Stomach (tissue), 9 donors: ENCODE results near the gene ONECUT2. TPM values are rescaled to one million over a fixed set of nuclear protein-coding genes. Genes with fewer than 3 reads are reported as not detected.
A peak's percentile ranks its signal among the peaks of the same experiment; 100 is the strongest.

Experiments
- DNase-seq, 2 donors: peaks; one replicate each; pipeline versions ENCODE4 v3.0.0 to v3.0.0-alpha.2; 2013 to 2019
- H3K27ac ChIP-seq, 5 donors: fragments of 200-600 bp in 4 of 5; sonication (generic) in 4 of 5; one replicate each; pipeline ENCODE4 v1.5.1; 2013 to 2019; ENCODE audit warnings: mild to moderate bottlenecking in 1 of 5, moderate library complexity in 1 of 5
- H3K27me3 ChIP-seq, 3 donors: fragments of 200-600 bp; sonication (generic); one replicate each; pipeline ENCODE4 v1.5.1; 2017 to 2019; ENCODE audit warnings: mixed run types in 1 of 3
- H3K36me3 ChIP-seq, 4 donors: fragments of 200-600 bp; sonication (generic); 1 replicate in 3 of 4; 2 replicates in 1 of 4; pipeline ENCODE4 v1.5.1; 2016 to 2019
- H3K4me1 ChIP-seq, 4 donors: fragments of 200-600 bp; sonication (generic); one replicate each; pipeline ENCODE4 v1.5.1; 2016 to 2019
- H3K4me3 ChIP-seq, 4 donors: fragments of 200-600 bp; sonication (generic) in 3 of 4; one replicate each; pipeline ENCODE4 v1.5.1; 2016 to 2019; ENCODE audit warnings: mild to moderate bottlenecking in 1 of 4
- H3K9me3 ChIP-seq, 4 donors: fragments of 200-600 bp; sonication (generic); one replicate each; pipeline ENCODE4 v1.5.1; 2016 to 2019
- CTCF ChIP-seq, 7 experiments: fragments of 450-650 bp in 4 of 7; fragments of 200-600 bp in 3 of 7; sonication (generic) in 3 of 7; IDR thresholded peaks; one replicate each; pipeline ENCODE4 v1.5.1; 2016 to 2019; ENCODE audit warnings: antibody characterized with exemption in 7 of 7, control low read depth in 2 of 7, mild to moderate bottlenecking in 1 of 7
- EP300 ChIP-seq: sonication (generic); formaldehyde crosslinking; IDR thresholded peaks from one replicate; pipeline ENCODE4 v1.6.1; 2017; ENCODE audit warnings: antibody characterized with exemption
- POLR2A ChIP-seq, 4 donors: fragments of 450-650 bp; IDR thresholded peaks; one replicate each; pipeline ENCODE4 v1.6.1; 2016; ENCODE audit warnings: antibody characterized with exemption in 4 of 4, control low read depth in 2 of 4, mild to moderate bottlenecking in 1 of 4, moderate library complexity in 1 of 4
- POLR2AphosphoS5 ChIP-seq, 3 donors: sonication (generic); formaldehyde crosslinking; IDR thresholded peaks; one replicate each; pipeline ENCODE4 v1.6.1; 2016; ENCODE audit warnings: antibody characterized with exemption in 3 of 3
- WGBS, 5 donors: extraction: QIAGEN DNeasy Blood & Tissue Kit in 3 of 5; methylation state at CpG; one replicate each; pipeline versions ENCODE4 v1.1.5 to v1.1.7; 2013 to 2018; 5-methylcytosine and 5-hydroxymethylcytosine counted together
- intact Hi-C: fragments of 100-400 bp; cut with DNase I; formaldehyde crosslinking; loops from one replicate; pipeline ENCODE4 v1.15.1; 2023; ENCODE audit warnings: low total_unique reads
- polyA plus RNA-seq, 3 donors: library from polyadenylated mRNA; stranded (reverse); fragments of 200-250 nt; gene quantifications; one replicate each; pipeline ENCODE4 v1.2.3, GENCODE V29; 2013
- total RNA-seq, 5 donors: library from RNA; depleted of rRNA; stranded (reverse); fragments of >200 nt; gene quantifications; one replicate each; pipeline versions ENCODE4 v1.1.0 to v1.2.3, GENCODE V29; 2014 to 2016
- donor health status: healthy with polysubstance abuse.
- donor health status: Bipolar disorder and iron deficiency.
- donor health status: healthy.

ONECUT2 gene
- total and polyA plus RNA-seq, 8 donors = under 0.01 to 0.37 (median 0.07) TPM; not detected in 4

DNA sequence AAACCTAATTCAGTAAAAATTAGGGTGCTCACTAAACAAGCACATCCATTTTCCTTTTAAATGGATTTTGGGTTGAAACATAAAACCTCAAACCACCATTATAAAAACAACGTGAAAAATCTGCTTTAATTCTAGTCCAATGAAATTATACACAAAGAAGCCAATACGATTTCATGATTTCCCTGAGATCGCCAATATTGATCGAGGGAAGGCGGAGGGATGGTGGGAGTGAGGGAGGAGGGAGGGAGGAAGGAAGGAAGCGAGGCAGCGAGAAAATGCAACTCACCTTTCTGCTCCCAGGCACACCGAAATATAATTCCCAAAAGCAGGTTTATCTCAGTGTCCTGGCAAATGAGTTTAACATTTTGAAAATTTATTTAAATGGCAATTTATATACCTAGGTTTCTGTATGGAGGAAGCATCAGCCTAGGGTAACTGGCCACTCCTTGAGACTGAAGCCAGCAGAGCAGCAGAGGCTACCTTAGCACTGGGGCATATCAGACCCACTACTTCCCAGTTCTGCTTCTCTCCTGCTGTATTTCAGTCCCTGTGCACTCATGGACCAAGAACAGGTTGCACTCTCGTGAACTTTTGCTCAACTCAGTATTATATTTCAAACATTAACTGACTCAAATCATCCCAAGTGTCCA is 2.3 kb upstream of the ONECUT2 start:
- Histone ChIP-seq H3K9me3 (peaks cover 0 to 22% (median 12%) of the 10 kb centered on the region in 4 donors), H3K36me3 (no peaks in the 10 kb centered on the region), H3K27me3 (peaks cover 52 to 99% (median 96%) of the 10 kb centered on the region in 3 donors), H3K4me1 (peaks cover 32 to 71% (median 50%) of the 10 kb centered on the region in 4 donors), H3K27ac (no peak overlapping the region), H3K4me3 (no peak overlapping the region)
- 3 to 8% (median 7%) methylated on average over 9 of the region's 9 CpGs for WGBS, 5 donors
- no peak for TF ChIP-seq EP300
- TF ChIP-seq CTCF (IDR thresholded peaks at IDR 0.05) = no peak
- TF ChIP-seq POLR2A (IDR thresholded peaks at IDR 0.05) = no peak
- no peak for TF ChIP-seq POLR2AphosphoS5 (IDR thresholded peaks at IDR 0.05)
- intact Hi-C loops = no loop called here
- DNase-seq = no peak

DNA sequence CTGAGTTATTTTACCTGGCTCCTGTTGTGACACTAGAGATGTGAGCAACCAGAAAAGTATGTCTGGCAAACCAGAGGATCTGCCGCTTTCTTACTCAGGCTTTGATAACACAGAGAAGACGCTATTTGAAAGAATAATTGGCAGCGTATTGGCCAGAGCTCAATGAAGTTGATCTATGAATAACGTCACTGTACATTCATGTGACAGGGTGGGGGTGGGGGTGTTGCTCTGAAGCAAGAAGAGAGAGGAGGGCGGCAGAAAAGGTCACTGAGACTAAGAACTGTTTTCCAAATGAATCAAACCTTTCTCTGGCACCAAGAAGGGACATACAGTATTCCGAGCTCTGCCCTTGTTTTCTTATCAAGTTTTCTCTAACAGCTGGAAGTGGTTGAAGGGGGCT is 1.7 kb upstream of the ONECUT2 start:
- Histone ChIP-seq H3K27me3 (peaks cover 53 to 99% (median 96%) of the 10 kb centered on the region in 3 donors), H3K4me1 (peaks cover 38 to 71% (median 52%) of the 10 kb centered on the region in 4 donors), H3K9me3 (peaks cover 0 to 22% (median 6%) of the 10 kb centered on the region in 4 donors), H3K27ac (no peak overlapping the region), H3K36me3 (no peaks in the 10 kb centered on the region), H3K4me3 (no peak overlapping the region)
- DNase-seq = peak in 1 of 2 donors; percentile 12
- no peak for TF ChIP-seq EP300
- TF ChIP-seq POLR2A (IDR thresholded peaks at IDR 0.05) = no peak
- no peak for TF ChIP-seq CTCF (IDR thresholded peaks at IDR 0.05)
- no peak for TF ChIP-seq POLR2AphosphoS5 (IDR thresholded peaks at IDR 0.05)
- WGBS, 5 donors = 5 to 10% (median 7%) methylated on average over 6 of the region's 6 CpGs
- intact Hi-C loops = no loop called here

DNA sequence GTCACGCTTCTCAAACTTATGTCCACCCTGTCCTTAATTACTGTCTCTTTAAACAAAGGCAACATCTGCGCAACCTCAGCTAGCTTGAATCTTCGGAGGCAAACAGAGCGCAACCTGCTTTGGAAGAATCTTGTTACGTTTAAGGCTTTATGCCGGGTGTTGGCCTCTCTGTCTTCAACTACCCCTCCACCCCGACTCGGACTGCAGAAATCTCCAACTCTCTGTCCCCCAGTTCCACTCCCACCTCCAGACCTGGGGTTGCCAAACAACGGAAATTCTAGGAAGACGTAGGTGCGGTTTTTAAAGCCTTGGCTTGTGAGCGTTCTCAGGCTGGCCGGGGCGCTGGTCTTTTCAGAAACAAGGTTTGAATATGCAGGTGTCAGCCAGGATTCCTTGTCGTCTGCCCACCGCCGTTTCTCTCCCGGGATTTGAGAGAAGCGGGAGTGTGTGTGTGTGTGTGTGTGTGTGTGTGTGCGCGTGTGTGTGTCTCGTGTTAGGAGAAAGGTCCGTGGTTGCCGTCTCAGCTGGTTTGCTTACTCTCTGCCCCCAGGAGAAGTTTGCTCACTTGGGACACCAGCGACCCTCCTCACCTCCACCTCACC is 1.1 kb upstream of the ONECUT2 start:
- Histone ChIP-seq H3K27ac (no peak overlapping the region), H3K4me3 (peak overlapping the region in 3 of 4 donors; percentile 47 to 65 (median 63)), H3K36me3 (no peaks in the 10 kb centered on the region), H3K4me1 (peaks cover 43 to 71% (median 55%) of the 10 kb centered on the region in 4 donors), H3K9me3 (peaks cover 0 to 18% (median under 1%) of the 10 kb centered on the region in 4 donors), H3K27me3 (peaks cover 53 to 99% (median 96%) of the 10 kb centered on the region in 3 donors)
- intact Hi-C loops = no loop called here
- TF ChIP-seq POLR2AphosphoS5 (IDR thresholded peaks at IDR 0.05) (no peak), EP300 (no peak), CTCF (IDR thresholded peaks at IDR 0.05) (no peak)
- WGBS, 5 donors = 1 to 5% (median 4%) methylated on average over 24 to 25 of the region's 25 CpGs
- DNase-seq = peak in 1 of 2 donors; percentile 12

DNA sequence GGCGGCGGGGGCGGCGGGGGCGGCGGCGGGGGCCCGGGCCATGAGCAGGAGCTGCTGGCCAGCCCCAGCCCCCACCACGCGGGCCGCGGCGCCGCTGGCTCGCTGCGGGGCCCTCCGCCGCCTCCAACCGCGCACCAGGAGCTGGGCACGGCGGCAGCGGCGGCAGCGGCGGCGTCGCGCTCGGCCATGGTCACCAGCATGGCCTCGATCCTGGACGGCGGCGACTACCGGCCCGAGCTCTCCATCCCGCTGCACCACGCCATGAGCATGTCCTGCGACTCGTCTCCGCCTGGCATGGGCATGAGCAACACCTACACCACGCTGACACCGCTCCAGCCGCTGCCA is 644 bp downstream of the ONECUT2 start:
- WGBS, 5 donors = 4 to 6% (median 5%) methylated on average over 8 to 44 of the region's 44 CpGs; no CpG with 5 or more reads in 1 of the 5 donors
- Histone ChIP-seq H3K4me3 (peak overlapping the region; percentile 41 to 63 (median 48)), H3K36me3 (no peaks in the 10 kb centered on the region), H3K27ac (no peak overlapping the region), H3K9me3 (peaks cover 0 to 27% (median 0%) of the 10 kb centered on the region in 4 donors), H3K27me3 (peaks cover 58 to 99% (median 96%) of the 10 kb centered on the region in 3 donors), H3K4me1 (peaks cover 49 to 75% (median 64%) of the 10 kb centered on the region in 4 donors)
- peak in 1 of 2 donors; percentile 24 for DNase-seq
- intact Hi-C loops = no loop called here
- TF ChIP-seq POLR2AphosphoS5 (IDR thresholded peaks at IDR 0.05) (no peak), CTCF (IDR thresholded peaks at IDR 0.05) (no peak), EP300 (no peak), POLR2A (IDR thresholded peaks at IDR 0.05) (no peak)
